GOT3 (cell line): ENCODE data around the gene PRAMEF18.
"Not testable (repeated sequence)": the region's sequence is repeated elsewhere in the genome, so short reads cannot be mapped to it uniquely, and the experiment has no call there.

ENCODE experiments used
- DNase-seq: peaks from one replicate; lab custom pipeline; 2025; ENCODE audit warnings: mixed read lengths; lab: John Stamatoyannopoulos, UW

PRAMEF18 gene, protein sequence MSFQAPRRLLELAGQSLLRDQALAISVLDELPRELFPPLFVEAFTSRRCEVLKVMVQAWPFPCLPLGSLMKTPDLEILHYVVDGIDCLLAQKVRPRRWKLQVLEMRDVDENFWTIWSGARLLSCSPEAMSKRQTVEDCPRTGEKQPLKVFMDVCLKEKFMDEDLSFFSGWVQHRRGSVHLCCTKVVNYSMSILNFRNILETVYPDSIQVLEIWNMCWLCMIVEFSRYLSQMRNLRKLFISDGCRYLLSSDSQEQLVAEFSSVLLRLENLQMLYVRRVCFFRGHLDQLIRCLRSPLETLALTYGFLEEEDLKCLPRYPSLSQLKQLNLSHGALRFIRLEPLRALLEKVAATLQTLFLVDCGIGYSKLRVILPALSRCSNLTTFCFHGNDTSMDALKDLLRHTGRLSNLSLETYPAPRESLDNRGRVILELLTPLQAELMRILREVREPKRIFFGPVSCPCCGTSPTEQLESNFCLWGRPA

GRCh38 chr1:13225675-13226204, at the start of gene PRAMEF18:
TSS of gene PRAMEF18 (minus strand) at chr1:13226154. CDS start at chr1:13226106, 48 bp downstream.
- not testable (repeated sequence) for DNase-seq

DNA sequence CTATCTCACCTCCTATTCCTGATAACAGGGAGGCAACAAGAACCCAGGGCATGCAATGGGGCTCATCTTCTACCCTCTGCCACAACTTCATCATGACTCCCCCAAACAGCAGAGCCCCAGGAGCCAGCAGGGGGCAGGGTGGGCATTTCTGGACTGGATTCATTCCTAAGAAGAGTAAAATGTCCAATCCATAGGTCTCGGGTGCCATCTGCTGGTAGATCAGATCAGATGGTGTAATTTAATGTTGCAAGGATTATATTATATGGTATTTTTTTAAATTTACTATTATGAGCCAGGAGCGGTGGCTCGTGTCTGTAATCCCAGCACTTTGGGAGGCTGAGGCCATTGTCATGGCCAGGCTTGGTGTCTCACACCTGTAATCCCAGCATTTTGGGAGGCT, 39.2 kb upstream of the PRAMEF18 start:
- DNase-seq = not testable (repeated sequence)

- DNase-seq = not testable (repeated sequence)
Measured at GRCh38 chr1:13253898-13254297, 27.9 kb upstream of the PRAMEF18 start, which contains the start of gene PRAMEF5. TSS of gene PRAMEF5 (plus strand) at chr1:13254198. CDS start at chr1:13259269, 5,071 bp downstream.

- DNase-seq = not testable (repeated sequence)
Measured at GRCh38 chr1:13247122-13247521, 21.2 kb upstream of the PRAMEF18 start.

DNA sequence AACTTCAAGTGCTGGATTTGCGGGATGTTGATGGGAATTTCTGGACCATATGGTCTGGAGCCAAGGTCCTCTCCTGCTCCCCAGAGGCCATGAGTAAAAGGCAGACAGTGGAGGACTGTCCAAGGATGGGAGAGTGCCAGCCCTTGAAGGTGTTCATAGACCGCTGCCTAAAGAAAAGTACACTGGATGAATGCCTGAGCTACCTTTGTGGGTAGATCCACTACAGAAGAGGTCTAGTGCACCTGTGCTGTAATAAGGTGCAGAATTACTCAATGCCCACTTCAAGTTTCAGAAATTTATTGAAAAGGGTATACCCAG, 20.6 kb upstream of the PRAMEF18 start:
- DNase-seq = not testable (repeated sequence)

DNA sequence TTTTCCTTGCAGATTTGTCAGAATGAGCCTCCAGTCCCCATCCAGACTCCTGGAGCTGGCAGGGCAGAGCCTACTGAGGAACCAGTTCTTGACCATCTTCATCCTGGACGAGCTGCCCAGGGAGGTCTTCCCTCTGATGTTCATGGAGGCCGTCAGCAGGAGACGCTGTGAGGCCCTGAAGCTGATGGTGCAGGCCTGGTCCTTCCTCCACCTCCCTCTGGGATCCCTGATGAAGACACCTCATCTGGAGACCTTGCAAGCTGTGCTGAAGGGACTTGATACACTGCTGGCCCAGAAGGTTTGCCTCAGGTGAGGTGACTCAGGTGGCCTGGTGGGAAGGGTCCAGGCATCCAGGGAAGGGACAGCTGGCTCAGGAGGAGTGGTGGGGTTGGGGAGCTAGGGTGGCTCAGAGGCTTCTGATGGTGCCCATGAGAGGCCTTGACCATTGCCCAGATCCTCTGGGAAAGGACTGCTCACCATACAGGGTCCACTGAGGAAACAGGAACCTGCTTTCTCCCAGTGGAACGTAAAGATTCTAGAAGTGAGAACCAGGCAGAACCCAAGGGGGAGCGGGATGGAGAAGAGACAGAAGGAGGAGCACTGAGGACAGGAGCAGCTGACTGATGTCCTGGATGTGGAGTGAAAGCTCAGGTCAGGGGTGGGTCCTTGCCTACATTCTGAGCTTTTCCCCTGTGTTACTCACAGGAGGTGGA, 20.0 kb upstream of the PRAMEF18 start:
- DNase-seq = not testable (repeated sequence)

DNA sequence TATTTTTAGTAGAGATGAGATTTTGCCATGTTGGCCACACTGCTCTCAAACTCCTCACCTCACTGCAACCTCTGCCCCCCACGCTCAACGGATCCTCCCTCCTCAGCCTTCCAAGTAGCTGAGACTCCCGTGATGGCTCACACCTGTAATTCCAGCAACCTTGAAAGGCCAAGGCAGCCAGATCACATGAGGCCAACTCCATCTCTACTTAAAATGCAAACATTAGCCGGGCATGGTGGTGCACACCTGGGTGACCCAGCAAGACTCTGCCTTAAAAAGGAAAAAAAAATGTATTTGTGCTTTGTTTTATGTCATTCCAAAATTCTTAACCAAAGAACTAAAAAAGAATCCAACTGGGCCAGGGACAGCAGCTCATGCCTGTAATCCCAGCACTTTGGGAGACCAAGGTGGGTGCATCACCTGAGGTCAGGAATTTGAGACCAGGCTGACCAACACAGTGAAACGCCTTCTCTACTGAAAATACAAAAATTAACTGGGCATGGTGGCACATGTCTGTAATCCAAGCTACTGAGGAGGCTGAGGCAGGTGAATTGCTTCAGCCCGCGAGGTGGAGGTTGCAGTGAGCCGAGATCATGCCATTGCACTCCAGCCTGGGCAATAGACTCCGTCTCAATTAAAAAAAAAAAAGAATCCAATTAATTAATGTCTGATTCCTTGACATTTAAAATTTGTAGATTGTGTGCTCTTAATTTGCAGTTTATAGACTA, 17.7 kb upstream of the PRAMEF18 start:
- not testable (repeated sequence) for DNase-seq

DNA sequence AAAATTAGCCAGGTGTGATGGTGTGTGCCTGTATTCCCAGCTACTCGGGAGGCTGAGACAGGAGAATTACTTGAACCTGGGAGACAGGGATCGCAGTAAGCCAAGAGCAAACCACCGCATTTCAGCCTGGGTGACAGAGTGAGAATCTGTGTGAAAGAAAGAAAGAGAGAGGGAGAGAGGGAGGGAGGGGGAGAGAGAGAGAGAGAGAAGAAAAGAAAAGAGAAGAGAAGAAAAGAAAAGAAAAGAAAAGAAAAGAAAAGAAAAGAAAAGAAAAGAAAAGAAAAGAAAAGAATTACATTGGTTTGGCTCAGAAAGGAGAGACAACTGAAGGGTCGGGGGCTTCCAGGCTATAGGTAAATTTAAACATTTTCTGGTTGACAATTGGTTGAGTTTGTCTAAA, 13.7 kb upstream of the PRAMEF18 start:
- DNase-seq = not testable (repeated sequence)

DNA sequence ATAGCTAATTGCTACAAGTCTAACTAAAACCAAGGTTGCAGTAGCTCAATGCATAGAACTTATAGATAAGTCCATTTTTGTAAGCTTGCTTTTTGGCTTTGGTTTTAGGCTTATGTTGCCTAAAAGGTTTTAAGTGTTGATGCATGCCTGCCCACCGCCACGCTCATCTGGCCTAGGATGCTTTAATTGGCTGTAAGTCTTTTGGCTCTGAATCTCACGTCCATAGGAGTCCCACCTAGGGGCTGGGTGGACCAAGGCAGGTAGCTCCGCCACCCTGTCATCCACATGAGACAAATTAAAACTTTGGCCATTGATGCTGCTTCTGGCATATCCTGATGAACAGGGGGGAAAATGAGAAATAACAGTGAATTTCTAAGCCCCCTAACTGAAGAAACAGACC, 11.6 kb upstream of the PRAMEF18 start:
- not testable (repeated sequence) for DNase-seq

GRCh38 chr1:13234057-13234456, 8.1 kb upstream of the PRAMEF18 start:
- DNase-seq = not testable (repeated sequence)

- DNase-seq = not testable (repeated sequence)
Measured at GRCh38 chr1:13232056-13232455, 6.1 kb upstream of the PRAMEF18 start.

DNA sequence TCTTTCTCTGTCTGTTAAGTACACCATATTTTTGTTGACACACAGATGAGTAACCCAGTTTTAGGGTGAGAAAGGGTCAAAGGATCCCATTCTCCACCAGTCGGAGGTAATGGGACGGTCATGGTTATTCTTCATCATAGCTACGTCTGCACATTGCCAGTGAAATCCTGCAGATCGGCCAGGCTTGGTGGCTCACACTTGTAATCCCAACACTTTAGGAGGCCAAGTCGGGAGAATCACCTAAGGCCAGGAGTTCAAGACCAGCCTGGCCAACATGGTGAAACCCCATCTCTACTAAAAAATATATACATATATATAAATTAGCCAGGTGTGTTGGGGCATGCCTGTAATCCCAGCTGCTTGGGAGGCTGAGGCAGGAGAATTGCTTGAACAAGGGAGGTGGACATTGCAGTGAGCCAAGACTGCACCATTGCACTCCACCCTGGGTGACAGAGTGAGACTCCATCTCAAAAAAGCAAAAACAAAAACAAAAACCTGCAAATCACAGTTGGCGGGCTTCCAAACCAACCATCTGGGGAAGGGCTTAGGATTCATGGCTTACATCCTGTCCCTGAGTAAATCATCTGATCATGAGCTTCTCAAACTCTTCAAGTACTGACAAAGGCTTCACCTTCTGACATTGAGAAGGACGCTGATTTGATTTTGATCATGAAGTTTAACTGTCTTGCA, 5.3 kb upstream of the PRAMEF18 start:
- DNase-seq = not testable (repeated sequence)

- not testable (repeated sequence) for DNase-seq
Measured at GRCh38 chr1:13230601-13231000, 4.6 kb upstream of the PRAMEF18 start.

- DNase-seq = not testable (repeated sequence)
Measured at GRCh38 chr1:13230096-13230495, 4.1 kb upstream of the PRAMEF18 start.

DNA sequence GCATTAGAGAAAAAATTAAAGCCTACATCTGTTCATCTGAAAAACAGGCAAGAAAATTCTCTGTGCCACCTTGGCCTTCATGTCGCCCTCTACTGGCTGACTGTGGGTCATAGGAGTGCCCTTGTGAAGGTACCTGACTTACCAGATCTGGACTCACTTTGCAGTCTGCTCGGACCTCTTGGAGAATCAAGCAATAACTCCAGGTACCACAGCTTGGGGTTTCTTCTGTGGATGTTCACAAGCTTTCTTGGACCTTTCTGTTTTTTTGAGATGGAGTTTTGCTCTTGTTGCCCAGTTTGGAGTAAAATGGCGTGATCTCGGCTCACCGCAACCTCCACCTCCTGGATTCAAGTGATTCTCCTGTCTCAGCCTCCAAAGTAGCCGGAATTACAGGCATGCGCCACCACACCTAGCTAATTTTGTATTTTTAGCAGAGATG, 2.4 kb upstream of the PRAMEF18 start:
- no peak for DNase-seq

DNA sequence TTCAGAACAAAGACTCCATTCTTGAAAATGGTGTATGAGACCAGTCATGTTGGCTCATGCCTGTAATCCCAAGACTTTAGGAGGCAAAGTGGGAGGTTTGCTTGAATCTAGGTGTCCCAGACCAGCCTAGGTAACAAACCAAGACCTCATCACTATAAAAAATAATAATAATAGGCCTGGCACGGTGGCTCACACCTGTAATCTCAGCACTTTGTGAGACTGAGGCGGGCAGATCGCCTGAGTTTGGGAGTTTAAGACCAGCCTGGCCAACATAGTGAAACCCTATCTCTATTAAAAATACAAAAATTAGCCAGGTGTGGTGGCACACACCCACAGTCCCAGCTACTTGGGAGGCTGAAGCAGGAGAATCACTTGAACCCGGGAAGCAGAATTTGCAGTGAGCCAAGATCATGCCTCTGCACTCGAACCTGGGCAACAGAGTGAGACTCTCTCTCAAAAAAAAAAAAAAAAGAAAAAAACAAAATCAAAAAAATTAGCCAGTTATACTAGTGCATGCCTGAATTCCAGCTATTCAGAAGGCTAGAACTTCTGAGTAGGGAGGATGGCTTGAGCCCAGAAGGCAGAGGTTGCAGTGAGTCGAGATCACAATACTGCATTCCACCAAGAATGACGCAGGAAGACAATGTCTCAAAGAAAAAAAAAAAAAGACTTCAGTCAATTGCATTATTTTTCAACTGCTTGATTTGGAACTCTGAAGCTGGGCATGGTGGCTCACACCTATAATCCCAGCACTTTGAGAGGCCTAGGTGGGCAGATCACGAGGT, 1.5 kb upstream of the PRAMEF18 start:
- not testable (repeated sequence) for DNase-seq

- DNase-seq = no peak
Measured at GRCh38 chr1:13224480-13225060, 1.4 kb downstream of the PRAMEF18 start.

DNA sequence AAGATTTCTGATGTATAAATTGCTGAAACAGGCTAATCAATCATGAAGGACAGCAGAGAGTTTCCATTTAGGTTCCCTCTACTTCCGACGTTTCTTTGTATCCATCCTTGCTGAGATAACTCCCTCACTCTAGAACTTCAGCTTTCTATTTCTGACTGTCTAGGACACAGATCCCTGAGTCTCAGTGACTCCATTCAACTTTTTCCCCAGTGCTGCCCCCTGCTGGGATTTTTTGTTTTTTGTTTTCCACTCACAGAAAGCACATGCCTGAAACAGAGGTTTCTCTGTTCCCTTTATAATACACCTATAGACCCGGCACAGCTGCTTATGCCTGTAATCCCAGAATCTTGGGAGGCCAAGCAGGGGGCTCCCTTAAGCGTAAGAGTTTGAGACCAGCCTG, 3.2 kb downstream of the PRAMEF18 start:
- DNase-seq = not testable (repeated sequence)

- DNase-seq = not testable (repeated sequence)
Measured at GRCh38 chr1:13219203-13219602, 6.8 kb downstream of the PRAMEF18 start.

DNA sequence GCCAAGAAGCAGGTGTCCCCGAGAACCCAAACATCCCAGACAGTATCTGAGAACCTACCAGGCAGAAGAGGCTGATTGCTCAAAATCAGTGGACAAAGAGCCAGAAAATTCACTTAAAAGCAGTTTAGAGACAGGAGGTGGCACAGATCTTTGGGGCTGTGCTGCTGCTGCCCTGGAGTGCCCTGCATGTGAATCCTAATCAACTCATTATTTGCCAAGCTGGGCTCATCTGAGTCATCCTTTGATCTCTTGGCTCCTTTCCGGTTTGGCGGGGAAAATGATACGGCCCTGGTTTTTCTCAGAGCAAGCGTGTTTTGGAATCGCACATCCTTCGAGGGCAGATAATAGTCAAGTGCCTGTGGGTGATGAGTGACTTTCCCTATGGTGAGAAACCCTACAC, 9.3 kb downstream of the PRAMEF18 start:
- DNase-seq = not testable (repeated sequence)
